ENCODE data around the gene POLD1.

Gene POLD1

GRCh38 chr19:50432221-50433028 lies 48.3 kb downstream of the POLD1 start, which contains the start of gene MYBPC2:
Gene MYBPC2 (plus strand): TSS chr19:50432892. CDS start chr19:50432954, 62 bp downstream.
- no peak for TF ChIP-seq CTCF (IDR thresholded peaks at IDR 0.05; ENCODE audit: low read depth, low read length)

GRCh38 chr19:50433201-50434180 lies 49.3 kb downstream of the POLD1 start:
- no peak for TF ChIP-seq CTCF (IDR thresholded peaks at IDR 0.05; ENCODE audit: low read depth, low read length)
- no peak overlapping the region for H3K4me3 ChIP-seq (ENCODE audit: low read depth, low read length)
- peaks cover 3% of the 10 kb centered on the region for H3K27me3 ChIP-seq (ENCODE audit: insufficient read depth, low read depth, severe bottlenecking)
- DNase-seq = no peak
- no peaks in the 10 kb centered on the region for H3K36me3 ChIP-seq
- H3K27ac ChIP-seq = no peak overlapping the region
- no peaks in the 10 kb centered on the region for H3K9me3 ChIP-seq (ENCODE audit: severe bottlenecking)

More at GRCh38 chr19:50432221-50433028, 48.3 kb downstream of the POLD1 start, which contains the start of gene MYBPC2:
- no peak for DNase-seq
- peaks cover 2% of the 10 kb centered on the region for H3K27me3 ChIP-seq (ENCODE audit: insufficient read depth, low read depth, severe bottlenecking)
- no peaks in the 10 kb centered on the region for H3K9me3 ChIP-seq (ENCODE audit: severe bottlenecking)
- H3K4me3 ChIP-seq (ENCODE audit: low read depth, low read length) = peak within 1 kb of the TSS; percentile 62
- H3K36me3 ChIP-seq = no peaks in the 10 kb centered on the region
- peak within 1 kb of the TSS; percentile 65 for H3K27ac ChIP-seq

- Histone ChIP-seq H3K9me3 (ENCODE audit: severe bottlenecking) (no peaks in the 10 kb centered on the region), H3K36me3 (no peaks in the 10 kb centered on the region), H3K27ac (no peak overlapping the region), H3K4me3 (ENCODE audit: low read depth, low read length) (no peak overlapping the region), H3K27me3 (ENCODE audit: insufficient read depth, low read depth, severe bottlenecking) (peaks cover 6% of the 10 kb centered on the region)
- no peak for DNase-seq
- no peak for TF ChIP-seq CTCF (IDR thresholded peaks at IDR 0.05; ENCODE audit: low read depth, low read length)
These were observed 50.4 kb downstream of the POLD1 start for GRCh38 chr19:50434525-50434924.

- no peak for TF ChIP-seq CTCF (IDR thresholded peaks at IDR 0.05; ENCODE audit: low read depth, low read length)
- Histone ChIP-seq H3K27me3 (ENCODE audit: insufficient read depth, low read depth, severe bottlenecking) (peaks cover 9% of the 10 kb centered on the region), H3K27ac (no peak overlapping the region), H3K9me3 (ENCODE audit: severe bottlenecking) (no peaks in the 10 kb centered on the region), H3K4me3 (ENCODE audit: low read depth, low read length) (no peak overlapping the region), H3K36me3 (no peaks in the 10 kb centered on the region)
- DNase-seq = no peak
These were observed 51.1 kb downstream of the POLD1 start for GRCh38 chr19:50435221-50435620.

GRCh38 chr19:50435627-50436026 lies 51.5 kb downstream of the POLD1 start:
- H3K4me3 ChIP-seq (ENCODE audit: low read depth, low read length) = no peak overlapping the region
- peaks cover 9% of the 10 kb centered on the region for H3K27me3 ChIP-seq (ENCODE audit: insufficient read depth, low read depth, severe bottlenecking)
- no peaks in the 10 kb centered on the region for H3K9me3 ChIP-seq (ENCODE audit: severe bottlenecking)
- no peaks in the 10 kb centered on the region for H3K36me3 ChIP-seq
- DNase-seq = no peak
- no peak for TF ChIP-seq CTCF (IDR thresholded peaks at IDR 0.05; ENCODE audit: low read depth, low read length)
- H3K27ac ChIP-seq = no peak overlapping the region
